NCI-H2227 (cell line): ENCODE measurements around the gene FMO4.
"Not testable (repeated sequence)": the region's sequence is repeated elsewhere in the genome, so short reads cannot be mapped to it uniquely, and the experiment has no call there.

Experiments
- DNase-seq: peaks from one replicate; lab custom pipeline; 2025; ENCODE audit not compliant: unreplicated experiment; lab: John Stamatoyannopoulos, UW

The FMO4 gene

DNA sequence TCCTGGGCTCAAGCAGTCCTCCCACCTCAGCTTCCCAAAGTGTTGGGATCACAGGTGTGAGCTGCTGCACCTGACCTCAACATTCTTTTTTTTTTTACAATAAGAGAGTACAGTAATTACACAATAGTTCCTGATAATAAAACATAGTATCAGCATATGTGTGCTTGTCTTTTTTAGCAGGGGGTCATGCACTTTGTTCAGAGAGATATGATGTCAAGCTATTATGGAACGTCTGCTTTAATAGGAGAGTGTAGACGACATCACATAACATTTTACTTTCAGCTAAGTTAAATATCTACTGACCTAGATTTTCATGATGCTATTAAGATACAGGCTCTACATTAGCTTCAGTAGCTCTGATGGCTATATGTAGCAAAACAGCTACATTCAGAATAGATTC is 70.5 kb downstream of the FMO4 start:
- no peak for DNase-seq

DNA sequence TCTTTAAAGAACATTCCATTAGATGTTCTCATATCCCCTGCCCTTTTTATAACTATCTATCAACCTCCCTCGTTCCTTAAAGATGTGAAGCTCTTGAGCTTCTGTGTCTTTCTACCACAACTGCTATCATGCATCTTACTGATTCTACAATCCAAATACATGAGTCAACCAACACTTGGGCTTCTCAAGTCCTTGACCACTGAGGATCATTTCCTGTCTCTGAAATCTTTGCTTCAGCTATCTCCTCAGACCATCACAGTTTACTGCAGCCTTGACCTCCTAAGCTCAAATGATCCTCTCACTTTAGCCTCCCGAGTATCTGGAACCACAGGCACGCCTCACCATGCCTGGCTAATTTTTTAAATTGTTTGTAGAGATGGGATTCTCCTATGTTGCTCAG is 75.2 kb downstream of the FMO4 start:
- no peak for DNase-seq

DNA sequence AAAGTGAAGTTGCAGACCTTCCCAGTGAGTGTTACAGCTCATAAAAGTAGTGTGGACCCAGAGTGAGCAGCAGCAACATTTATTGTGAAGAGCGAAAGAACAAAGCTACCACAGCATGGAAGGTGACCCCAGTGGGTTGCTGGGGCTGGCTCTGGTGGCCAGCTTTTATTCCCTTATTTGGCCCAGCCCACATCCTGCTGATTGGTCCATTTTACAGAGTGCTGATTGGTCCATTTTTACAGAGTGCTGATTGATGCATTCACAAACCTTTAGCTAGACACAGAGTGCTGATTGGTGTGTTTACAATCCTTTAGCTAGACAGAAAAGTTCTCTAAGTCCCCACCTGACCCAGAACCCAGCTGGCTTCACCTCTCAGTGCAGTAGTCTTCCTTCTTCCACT is 76.8 kb downstream of the FMO4 start:
- DNase-seq = not testable (repeated sequence)
